Measurements from ENCODE around the gene HAX1.
A peak's percentile ranks its signal among the peaks of the same experiment; 100 is the strongest.
"Not testable (repeated sequence)": the region's sequence is repeated elsewhere in the genome, so short reads cannot be mapped to it uniquely, and the experiment has no call there.

Gene HAX1

DNA sequence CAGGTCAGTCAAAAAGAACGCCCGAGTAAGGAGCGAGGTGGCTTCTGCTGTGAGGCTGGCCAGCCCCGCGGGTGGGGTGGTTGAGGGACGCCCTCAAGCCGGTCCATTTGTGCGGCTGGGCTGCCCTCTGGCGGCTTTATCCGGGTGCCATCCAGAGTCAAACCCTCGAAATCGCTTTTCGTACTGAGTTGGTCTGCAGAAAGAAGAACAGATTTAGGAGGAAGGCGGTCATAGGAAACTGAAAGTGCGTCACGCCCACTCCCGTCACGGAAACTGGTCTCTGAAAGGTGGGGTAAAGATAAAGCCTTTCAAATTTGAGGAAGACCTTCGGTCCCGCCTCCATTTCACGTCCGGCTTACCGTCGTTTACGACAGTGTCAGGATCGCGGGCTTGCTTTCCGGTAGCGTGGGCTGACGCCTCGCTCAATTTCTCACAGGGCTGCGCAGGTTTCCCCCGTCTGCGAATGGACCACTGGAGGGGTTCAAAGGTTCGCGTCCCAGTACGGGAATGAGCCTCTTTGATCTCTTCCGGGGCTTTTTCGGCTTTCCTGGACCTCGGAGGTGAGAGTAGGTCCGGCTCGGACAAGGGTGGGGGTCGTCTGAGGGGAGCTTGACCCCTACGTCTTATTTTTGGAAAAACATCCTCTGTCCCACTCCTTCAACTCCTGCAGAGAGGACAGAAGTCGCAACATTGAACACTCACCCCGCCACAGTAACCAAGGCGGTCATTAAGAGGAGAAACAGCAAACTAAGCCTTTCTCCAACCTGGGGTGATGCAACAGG, at the start of gene HAX1:
HAX1 (plus strand) TSS at position 413 of the 782 bp plus-strand sequence; CDS start at position 508, 95 bp downstream.
- peak; percentile 88 for DNase-seq (ENCODE audit: low read depth)

DNA sequence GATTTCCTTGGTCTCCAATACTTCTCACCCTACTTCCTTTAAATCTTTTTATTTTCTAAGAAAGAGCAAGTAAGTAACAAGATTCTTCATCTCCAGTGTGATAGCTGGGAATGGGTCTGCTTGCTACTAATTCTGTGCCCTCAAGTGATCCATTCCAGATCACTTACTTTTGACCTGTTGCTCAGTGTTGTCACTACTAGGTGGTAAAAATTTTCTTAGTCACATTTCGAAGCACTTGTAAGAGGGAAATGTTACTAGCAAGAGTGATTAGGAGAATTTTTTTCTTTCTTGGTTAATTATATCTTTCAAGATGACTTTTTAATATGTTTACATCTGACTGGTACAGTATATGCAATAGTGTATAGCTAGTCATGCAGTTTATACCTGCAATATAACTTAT, 49.5 kb upstream of the HAX1 start:
- DNase-seq (ENCODE audit: low read depth), result no peak

DNA sequence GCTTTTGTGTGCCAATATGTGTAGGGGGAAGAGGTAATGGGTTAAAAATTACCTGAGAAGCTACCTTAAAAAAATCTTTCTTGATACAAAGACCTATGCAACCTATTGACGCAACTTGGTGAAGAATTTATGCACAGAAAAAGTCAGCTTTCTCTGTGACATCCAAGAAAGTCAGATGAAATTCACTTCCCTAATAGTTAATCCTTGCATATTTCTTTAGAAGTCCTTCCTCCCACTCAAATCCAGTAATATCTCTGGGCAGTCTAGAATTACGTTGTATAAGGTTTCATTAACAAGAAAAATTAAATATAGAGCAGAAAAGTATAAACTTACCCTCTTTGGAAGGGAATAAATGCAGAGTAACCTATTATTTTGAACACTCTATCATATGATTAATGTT, 48.8 kb upstream of the HAX1 start:
- DNase-seq (ENCODE audit: low read depth), result no peak

DNA sequence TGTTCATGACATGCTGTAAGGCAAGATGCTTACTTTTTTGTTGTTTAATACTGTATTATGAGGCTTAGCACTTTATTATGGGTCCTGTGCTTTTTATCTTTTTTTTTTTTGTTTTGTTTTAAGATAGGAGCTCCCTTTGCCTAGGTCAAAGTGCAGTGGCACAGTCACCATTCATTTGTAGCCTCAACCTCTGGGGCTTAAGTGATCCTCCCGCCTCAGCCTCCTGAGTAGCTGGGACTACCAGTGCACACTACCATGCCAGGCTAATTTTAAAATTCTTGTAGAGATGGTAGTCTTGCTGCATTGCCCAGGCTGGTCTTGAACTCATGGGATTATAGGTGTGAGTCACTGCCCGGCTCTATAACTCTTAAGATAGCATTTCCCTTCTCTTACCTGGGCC, 47.1 kb upstream of the HAX1 start:
- no peak for DNase-seq (ENCODE audit: low read depth)

DNA sequence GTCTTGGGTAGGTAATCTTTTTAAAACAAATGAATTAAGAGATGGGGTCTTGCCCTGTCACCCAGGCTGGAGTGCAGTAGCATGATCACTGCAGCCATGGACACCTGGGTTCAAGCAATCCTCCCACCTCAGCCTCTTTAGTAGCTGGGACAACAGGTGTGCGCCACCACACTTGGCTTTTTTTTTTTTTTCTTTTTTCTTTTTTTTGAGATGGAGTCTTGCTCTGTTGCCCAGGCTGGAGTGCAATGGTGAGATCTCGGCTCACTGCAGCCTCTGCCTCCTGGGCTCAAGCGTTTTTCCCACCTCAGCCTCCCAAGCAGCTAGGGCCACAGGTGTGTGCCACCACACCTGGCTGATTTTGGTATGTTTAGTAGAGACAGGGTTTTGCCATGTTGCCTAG, 41.3 kb upstream of the HAX1 start:
- not testable (repeated sequence) for DNase-seq (ENCODE audit: low read depth)

DNA sequence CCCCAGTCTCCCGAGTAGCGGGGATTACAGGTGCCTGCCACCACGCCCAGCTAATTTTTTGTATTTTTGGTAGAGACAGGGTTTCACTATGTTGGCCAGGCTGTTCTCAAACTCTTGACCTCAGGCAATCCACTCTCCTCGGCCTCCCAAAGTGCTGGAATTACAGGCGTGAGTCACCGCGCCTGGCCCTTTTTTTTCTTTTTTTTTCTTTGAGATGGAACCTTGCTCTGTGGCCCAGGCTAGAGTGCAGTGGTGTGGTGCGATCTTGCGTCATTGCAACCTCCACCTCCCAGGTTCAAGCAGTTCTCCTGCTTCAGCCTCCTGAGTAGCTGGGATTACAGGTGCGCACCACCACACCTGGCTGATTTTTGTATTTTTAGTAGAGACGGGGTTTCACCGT, 39.3 kb upstream of the HAX1 start:
- DNase-seq (ENCODE audit: low read depth), result not testable (repeated sequence)

DNA sequence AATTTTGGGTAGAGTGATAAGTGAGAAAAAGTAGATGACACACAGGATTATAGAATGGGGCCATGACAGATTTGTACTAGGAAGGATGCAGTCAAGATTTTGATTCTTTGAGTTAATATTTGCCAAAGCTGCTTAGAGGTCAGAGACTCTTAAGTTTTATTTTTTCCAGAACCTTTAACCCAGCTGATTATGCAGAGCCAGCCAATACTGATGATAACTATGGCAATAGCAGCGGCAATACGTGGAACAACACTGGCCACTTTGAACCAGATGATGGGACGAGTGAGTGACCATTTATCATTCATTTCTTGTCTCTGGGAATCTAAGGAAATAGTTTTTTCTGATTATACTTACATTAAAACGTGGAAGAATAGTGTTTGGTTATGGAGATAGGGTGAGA, 35.6 kb upstream of the HAX1 start:
- DNase-seq (ENCODE audit: low read depth), result no peak

DNA sequence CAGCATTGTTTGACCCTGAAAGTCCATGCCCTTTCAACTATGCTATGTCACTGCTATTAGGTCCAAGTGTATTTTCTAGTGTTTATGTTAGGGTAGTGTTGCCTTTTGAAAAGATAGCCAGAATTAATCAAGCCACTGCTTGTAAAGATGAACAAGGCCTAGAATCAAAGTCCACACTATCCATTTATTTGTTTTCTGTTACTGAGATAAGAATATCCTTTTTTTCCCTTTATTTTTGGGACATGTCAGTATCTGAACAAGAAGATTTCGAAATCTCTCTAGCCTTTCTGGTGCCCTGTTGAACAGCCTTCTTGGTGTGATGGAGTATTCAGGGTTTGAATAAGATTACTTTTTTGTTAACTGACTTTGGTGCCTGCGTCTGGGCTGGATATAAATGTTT, 35.0 kb upstream of the HAX1 start:
- no peak for DNase-seq (ENCODE audit: low read depth)

DNA sequence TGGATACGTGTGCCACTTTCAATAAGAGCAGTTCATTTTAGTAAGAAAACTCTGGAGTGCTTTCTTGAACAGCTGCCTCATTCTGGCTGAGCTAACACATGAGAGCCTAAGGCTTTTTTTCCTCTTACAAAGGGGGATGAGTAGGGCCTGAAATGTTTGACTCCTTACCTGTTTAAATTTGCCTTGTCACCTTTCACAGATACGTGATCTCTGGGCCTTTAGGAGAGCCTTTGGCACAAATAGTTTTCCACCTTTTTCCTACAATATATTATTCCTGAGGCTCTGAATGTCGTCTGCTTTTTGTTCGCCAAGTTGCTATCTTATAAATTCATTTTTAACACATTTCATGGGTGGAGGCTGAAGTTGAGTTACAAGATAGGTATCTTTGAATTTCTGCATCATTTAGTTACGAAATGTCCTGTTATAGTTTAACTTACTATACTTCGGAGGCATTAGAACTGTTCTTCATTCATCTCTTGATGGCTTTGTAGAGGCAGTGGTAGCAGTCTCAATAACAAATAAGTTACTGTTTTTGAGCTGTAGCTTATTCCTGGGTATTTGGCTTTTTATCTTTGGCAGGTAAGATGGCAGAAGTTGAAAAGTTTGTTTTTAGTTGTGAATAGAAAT, 34.4 kb upstream of the HAX1 start:
- no peak for DNase-seq (ENCODE audit: low read depth)

DNA sequence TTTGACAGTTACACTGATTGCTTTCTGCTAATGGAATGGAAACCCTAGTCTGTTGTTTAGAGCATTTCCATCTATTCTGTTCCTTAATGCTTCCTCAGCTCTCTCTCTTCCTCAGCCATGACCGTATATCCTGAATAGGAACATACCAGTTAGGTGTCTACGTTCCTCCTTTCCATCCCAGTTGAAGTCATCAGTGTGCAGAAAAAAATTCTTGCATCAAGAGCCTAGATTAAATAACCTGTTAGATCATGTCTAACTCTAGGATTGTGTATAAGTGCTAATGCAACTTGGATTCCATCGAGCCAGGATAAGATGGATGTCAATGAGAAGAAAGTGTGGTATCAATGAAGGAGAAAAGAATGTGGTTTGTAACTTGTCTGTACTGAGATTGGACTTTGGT, 32.9 kb upstream of the HAX1 start:
- DNase-seq (ENCODE audit: low read depth), result no peak

DNA sequence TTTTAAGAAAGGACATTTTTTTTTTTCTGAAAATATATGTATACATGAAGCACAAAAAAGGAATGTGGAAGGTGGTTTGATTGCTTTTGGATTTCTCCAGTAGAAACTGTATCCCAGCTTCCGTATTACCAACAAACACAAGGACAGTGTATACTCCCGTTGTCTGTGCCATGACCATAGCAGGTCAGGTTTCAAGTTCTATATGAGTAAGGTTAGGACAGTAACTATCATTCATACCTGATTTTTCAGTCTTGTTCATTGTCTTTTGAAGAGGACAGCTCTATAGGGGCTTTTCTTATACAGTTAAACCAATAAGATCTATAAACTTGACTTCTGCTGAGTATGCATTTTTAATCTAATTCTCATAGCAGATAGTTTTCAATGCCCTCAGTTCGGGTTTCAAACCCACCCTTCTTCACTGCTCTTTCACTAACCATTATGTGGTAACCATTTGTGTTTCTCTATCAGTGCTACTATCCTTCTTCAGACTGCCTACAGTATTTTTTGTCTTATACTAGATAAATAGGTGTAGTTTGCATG, 32.1 kb upstream of the HAX1 start:
- DNase-seq (ENCODE audit: low read depth), result no peak

DNA sequence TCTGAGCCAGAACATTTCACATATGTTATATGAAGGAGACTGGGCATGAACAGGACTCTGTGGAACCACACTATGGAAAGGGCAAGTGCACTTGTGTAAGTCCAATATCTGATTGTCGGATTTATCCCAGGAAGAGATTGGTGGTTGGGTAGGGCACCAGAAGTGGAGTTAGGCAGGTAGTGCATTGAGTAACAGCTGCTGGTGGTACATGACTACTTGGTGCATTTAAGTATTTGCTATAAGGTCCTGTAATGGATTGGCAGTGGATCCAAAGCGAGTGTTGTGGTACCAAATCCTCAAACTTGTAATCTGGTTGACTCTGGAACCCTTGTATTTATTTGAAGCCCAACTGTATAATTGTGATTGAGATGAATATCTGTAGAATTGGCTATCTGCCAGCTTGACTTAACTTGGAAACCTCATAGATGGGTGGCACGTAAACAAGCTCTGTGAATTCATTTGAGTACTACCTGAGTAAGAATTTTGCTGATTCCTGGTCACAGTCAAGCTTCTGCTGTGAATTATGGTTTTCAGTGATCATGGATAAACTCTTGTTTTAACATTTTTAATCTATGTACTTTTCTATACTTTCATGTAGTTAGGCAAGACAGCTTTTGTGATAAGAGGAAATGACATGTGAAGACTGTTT, 30.6 kb upstream of the HAX1 start:
- DNase-seq (ENCODE audit: low read depth), result no peak

DNA sequence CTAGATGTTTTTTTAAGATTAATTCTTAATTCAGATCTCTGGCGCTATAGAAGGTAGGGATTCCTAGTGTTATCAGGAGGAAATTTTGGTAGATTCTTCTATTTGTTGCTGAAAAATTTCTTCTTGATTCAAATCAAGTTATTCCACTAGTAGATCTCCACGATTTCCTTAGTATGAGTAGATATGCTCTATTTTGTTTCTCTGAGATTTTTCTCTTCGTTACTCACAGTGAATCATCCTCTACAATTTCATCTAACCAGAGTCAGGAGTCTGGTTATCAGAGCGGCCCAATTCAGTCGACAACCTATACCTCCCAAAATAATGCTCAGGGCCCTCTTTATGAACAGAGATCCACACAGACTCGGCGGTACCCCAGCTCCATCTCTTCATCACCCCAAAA, 18.8 kb upstream of the HAX1 start:
- no peak for DNase-seq (ENCODE audit: low read depth)

DNA sequence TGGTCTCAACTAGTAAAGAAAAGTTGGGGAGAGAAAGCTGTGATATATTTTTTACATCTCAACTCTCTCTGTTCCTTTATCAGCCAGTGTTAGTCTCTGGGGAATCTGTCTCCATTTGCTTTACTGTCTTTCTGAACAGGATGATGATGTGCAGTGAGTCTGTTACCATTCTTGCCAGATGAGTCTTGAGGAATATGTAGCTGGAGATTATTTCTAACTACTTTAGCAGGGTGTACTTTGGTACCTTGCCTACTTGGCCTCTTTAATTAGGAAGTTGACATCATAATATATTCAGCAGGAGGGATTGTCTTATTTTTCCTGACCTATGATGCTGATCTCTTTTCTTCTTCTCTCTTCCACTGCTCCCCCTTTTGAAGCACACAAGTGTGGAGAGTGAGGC, 15.7 kb upstream of the HAX1 start:
- no peak for DNase-seq (ENCODE audit: low read depth)

DNA sequence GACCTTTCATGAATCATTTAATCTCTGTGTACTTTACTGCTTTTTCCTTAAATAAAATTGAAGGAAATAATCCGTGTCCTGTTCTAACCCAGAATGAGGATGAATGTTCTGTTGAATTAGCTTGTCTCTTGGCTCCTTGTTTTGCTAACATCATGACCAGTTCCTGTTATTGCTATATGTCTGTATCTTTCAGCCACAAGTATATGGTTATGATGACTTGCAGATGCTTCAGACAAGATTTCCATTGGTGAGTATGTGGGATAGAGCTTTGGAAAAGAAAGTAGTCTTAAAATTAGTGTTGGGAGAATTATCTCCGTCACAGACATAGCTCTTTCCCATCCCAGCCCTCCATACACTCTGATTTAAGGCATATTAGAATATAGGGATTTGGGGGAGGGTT, 13.6 kb upstream of the HAX1 start:
- no peak for DNase-seq (ENCODE audit: low read depth)

DNA sequence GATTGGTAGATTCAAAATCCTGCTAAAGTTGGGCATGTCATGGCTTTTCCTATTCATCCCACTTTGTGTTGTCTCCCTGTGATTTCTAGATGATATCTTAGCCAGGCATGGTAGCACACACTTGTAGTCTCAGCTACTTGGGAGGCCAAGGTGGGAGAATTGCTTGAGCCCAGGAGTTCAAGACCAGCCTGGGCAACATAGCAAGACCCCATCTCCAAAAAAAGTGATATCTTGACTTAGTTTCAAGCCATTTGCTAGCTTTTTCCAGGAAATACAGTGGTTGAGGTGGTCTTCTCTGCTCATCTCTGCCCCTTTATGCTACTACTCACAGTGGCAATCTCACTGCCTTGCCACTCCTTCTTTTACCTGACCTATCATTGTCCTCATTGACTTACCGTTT, 12.3 kb upstream of the HAX1 start:
- no peak for DNase-seq (ENCODE audit: low read depth)

DNA sequence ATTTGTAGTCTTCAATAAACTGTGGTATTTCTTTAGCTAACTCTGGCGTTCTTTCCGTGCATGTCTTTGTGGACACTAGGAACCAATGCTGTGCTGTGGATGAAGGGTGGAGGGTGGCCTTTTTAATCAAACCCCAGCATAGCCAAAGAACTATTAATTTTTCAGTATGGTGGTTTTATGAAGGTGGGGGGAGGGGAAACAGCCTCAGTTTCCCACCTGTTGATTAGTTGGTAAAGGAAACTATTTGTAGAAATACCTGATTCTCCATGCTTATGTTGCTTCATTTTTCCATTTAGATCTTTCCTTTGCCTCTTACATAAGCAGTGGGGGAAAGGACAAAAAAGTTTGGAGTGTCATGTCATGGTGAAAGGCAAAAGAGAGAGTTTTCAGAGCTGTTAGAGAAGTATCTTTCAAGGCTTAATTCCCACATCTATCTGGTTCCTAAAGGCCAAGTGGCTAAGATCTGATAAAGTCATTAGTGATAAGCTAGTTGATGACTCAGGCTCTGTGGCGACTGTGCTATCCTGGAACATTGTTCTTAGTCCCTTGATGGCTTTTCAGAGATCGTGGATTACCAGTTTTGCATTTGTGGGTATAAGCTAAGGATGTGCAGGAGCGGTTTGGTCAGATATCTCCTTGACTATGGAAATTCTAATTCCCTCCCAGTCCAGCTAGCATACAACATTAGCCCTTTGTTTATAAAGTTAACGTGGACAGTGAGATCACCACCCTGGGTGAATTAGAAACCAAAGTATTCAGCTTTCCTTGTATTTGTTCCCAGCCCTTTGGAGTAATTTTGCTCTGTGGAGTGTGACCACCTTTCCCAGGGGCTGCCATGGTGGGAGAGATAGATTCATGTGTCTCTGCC, 8.7 kb upstream of the HAX1 start:
- no peak for DNase-seq (ENCODE audit: low read depth)

DNA sequence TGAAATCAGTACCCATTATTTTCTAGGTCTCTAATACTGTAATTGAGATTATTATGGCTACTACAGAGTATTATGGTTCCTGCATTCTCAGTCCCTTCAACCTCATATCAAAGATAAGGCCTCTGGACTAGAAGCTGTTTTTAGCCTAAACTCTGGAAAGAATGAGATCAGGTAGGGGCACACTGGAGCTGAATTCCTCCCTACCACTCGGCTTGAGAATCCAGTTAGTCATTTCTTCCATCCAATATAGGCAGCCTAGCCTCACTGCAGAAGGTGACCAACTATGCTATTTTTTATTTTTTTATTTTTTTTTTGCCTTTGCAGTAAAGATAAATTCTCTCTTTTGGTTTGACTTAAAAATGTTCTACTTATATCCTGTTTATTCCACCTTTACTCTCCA, 8.0 kb upstream of the HAX1 start:
- DNase-seq (ENCODE audit: low read depth), result no peak

DNA sequence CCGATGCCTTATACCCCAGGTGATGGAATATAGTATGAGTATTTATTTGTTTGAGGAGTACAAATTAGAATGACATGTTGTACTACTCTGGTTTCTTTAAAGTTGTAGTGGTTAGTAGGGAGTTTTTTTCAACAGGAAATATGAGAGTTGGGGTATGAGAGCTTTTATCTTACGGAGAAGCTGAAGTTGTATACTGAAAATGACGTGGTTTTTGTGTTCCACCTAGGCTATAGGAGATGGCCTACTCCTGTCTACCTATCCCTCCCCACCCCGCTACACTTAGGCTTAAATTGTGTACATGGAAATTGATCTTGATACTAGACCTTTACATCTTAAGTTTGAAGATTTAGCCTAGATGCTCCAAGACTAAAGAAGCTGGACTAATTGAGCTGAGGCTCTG, 6.8 kb upstream of the HAX1 start:
- no peak for DNase-seq (ENCODE audit: low read depth)

DNA sequence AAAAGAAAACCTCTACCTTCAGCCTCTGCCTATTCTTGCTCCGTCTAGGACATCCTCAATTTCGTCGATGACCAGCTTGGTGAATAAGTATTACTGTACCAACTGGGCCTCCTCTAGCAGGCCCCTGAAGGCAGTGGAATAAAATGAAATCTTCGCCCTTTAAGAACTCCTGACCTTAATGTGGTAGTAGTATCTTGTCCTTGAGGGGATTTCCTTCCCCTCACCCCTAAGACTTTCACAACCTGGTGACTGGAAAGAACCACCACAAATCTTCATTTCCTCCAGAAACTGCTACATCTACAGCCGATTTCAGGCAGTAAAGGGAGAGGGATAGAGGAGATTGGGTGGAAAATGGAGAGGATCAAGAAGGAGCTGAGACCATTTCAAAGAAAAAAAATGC, 1.6 kb upstream of the HAX1 start:
- no peak for DNase-seq (ENCODE audit: low read depth)

DNA sequence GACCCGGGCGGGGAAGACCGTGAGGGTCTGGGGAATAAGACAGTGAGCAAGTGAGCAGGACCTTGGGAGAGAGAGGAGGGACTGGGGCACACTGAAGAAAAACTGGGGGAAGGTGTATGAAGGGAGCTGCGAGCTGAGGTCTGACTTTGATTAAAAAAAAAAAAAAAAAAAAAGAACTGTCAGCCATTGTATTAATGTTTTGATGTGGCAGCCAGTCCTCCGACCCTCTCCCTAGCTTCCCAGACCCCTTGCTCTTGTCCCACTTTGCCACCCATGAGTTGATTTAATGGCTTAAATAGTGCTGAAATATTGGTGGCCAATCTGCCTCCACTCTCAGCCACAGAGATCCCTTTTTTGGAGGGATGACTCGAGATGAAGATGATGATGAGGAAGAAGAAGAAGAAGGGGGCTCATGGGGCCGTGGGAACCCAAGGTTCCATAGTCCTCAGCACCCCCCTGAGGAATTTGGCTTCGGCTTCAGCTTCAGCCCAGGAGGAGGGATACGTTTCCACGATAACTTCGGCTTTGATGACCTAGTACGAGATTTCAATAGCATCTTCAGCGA, 652 bp downstream of the HAX1 start:
- DNase-seq (ENCODE audit: low read depth), result no peak

DNA sequence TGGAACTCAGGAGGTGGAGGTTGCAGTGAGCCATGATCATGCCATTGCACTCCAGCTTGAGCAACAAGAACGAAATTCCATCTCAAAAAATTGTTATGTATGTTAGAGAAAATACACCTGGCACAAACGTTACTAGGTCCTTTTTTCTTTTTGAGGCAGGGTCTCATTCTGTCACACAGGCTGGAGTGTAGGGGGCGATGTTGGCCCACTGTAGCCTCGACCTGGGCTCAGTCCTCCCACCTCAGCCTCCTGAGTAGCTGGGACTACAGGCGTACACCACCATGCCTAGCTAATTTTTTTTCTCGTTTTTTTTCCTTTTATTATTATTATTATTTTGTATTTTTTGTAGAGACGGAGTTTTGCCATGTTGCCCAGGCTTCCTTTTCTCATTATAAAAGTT, 4.4 kb downstream of the HAX1 start:
- no peak for DNase-seq (ENCODE audit: low read depth)

Measured in HS-27A (cell line).